Fibroblast of skin of back (primary cell): ENCODE measurements around the gene GLRA1.
"Not testable (repeated sequence)": the region's sequence is repeated elsewhere in the genome, so short reads cannot be mapped to it uniquely, and the experiment has no call there.

Source experiments
- DNase-seq: peaks from one replicate; pipeline ENCODE4 v3.0.0-alpha.2; 2013

The GLRA1 gene

GRCh38 chr5:151881621-151882225, 42.9 kb downstream of the GLRA1 start:
- no peak for DNase-seq

- no peak for DNase-seq
These were observed 44.3 kb downstream of the GLRA1 start for GRCh38 chr5:151880324-151880723.

DNA sequence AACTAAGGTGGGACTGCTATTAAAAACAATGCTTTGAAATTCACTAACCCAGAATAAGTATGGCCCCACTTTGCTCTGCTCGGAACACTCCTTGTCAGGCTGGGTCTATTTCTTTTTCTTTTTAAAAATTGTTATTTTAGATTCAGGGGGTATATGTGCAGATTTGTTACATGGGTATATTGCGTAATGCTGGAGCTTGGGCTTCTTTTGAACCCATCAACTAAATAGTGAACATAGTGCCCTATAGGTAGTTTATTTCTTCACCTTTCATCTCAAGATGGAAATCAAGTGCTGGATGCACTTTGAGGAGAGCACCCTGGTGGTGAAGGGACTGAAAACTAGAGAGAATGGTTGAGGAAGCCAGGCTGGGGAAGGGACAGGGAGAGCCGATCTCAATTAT, 51.0 kb downstream of the GLRA1 start:
- no peak for DNase-seq

DNA sequence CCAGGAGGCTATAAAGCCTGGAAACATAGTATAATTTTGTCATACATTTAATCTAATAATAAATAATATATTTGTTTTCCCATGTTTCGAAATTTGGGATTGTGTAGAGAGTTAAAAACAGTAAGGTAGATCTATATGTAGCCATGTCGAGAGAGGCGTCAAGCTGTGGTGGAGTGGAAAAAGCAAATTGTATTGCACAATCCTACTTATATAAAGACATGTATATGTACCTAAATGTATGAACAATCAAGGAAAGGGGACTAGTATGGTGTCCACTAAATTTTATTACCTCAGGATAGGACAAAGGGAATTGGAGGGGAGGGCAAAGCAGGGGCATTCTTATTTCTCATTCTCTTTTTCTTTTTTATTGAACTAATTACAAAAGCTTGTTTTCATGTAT, 52.0 kb downstream of the GLRA1 start:
- DNase-seq = no peak

- DNase-seq = peak; percentile 84
These were observed 53.8 kb downstream of the GLRA1 start for GRCh38 chr5:151870820-151871219.

- DNase-seq = no peak
These were observed 54.4 kb downstream of the GLRA1 start for GRCh38 chr5:151870271-151870670.

- DNase-seq = no peak
These were observed 54.8 kb downstream of the GLRA1 start for GRCh38 chr5:151869843-151870242.

DNA sequence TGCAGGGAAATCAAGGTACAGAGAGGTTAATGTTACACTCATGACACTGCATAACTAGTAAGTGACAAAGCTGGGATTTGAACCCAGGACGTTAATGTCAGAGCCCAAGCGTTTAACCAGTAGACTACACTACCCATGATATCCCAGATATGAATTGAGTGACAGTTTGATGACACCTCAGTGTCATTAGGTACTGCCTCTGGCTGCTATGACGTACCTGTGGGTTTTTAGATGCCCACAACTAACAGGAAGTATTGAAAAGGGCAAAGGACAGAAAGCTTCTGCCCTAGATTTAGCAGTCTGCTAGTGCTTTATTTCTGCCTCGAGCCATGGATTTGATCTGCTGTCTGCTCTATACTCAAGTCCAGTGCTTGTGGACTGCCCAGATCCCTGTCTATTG, 56.2 kb downstream of the GLRA1 start:
- DNase-seq = no peak

DNA sequence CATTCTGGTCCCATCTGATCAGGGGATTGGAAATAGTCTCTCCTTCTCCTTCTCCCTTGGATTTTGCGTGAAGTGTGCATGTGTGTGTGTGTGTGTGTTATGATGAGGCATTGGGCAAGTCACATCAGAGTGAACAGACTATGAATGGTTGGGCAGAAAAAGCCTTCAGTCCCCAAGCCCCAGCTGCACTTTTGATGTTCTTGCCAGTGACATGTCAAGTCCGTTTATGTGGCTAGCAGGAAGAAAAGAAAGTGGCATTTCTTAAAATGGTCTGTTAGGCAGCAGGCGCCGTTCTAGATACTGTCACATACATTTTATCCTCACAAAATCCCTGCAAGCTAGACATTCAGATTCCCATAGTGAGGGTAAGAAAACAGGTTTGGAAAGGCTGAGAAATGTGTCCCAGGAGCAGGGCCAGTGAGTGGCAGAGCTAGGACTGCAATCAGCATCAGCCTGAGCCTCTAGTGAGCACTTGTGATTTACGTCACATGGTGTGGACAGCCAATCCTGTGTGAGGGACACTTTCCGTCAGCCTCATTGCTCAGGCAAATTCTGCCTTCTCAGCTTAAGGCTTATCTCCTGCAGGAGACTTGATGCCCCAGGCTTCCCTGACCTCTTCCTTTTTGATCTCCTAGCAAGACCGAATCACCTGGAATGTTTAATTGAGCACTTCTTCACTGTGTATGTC, 60.4 kb downstream of the GLRA1 start:
- no peak for DNase-seq

GRCh38 chr5:151863566-151863965, 61.1 kb downstream of the GLRA1 start:
- DNase-seq = peak; percentile 25

DNA sequence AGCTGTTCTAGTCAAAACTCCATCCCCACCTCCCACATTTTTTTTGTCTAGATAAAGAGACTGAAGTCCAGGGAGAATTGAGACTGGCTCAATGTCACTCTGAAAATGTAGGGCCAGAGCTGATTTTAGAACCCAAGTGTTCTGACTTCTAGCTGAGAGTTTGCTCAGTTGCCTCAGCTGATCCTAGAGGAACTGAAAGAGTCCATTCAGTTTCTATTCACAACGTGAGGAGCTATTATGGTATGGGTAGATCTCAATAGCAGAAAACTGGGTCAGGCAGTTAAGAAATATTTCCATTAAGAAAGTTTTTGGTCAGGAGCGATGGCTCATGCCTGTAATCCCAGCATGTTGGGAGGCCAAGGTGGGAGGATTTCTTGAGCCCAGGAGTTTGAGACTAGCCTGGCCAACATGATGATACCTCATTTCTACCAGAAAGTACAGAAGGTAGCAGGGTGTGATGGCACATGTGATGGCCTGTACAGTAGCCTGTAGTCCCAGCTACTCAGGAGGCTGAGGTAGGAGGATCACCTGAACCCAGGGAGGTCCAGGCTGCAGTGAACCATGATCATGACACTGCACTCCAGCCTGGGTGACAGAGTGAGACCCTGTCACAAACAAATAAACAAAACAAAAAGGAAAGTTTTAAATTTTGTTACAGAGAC, 61.7 kb downstream of the GLRA1 start:
- no peak for DNase-seq

- DNase-seq = not testable (repeated sequence)
These were observed 63.8 kb downstream of the GLRA1 start for GRCh38 chr5:151860867-151861266.

GRCh38 chr5:151856861-151857260, 67.8 kb downstream of the GLRA1 start:
- DNase-seq = no peak

DNA sequence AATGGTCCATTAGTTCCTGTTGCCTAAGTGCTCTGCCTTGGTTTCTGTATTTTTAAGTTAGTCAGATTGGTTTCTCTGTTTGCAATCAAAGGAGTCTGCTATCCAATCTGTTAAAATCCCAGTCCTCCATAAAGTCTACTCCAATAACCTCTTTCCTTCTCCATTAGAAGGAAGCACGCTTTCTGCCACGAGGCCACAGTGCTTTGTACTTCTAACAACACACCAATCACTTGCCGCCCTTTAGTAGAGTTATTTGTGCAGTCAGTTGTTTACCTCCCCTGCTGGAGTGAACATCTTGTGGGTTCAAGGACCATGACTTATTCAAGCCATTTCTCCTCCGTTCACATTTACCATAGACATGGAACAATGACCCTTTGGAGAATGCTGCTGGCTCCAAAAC, 69.0 kb downstream of the GLRA1 start:
- no peak for DNase-seq

- no peak for DNase-seq
These were observed 76.8 kb downstream of the GLRA1 start for GRCh38 chr5:151847871-151848270.

GRCh38 chr5:151846765-151847164, 77.9 kb downstream of the GLRA1 start:
- no peak for DNase-seq

GRCh38 chr5:151832843-151833242, 91.8 kb downstream of the GLRA1 start:
- DNase-seq = not testable (repeated sequence)

GRCh38 chr5:151829370-151829769, 95.3 kb downstream of the GLRA1 start:
- no peak for DNase-seq

GRCh38 chr5:151825445-151825844, 99.2 kb downstream of the GLRA1 start:
- peak; percentile 65 for DNase-seq

- DNase-seq = no peak
These were observed 102.5 kb downstream of the GLRA1 start for GRCh38 chr5:151822141-151822540.

GRCh38 chr5:151820903-151821302, 103.7 kb downstream of the GLRA1 start:
- DNase-seq = no peak

- no peak for DNase-seq
These were observed 104.4 kb downstream of the GLRA1 start for GRCh38 chr5:151820271-151820670.

GRCh38 chr5:151819830-151820229, 104.8 kb downstream of the GLRA1 start:
- no peak for DNase-seq

GRCh38 chr5:151815051-151815450, 109.6 kb downstream of the GLRA1 start:
- DNase-seq = no peak
